Fibroblast of the aortic adventitia (primary cell): Measurements from ENCODE around the gene PCSK2. TPM values are rescaled to one million over a fixed set of nuclear protein-coding genes. Genes with fewer than 3 reads are reported as not detected.

Experiments
- DNase-seq: peaks from one replicate; pipeline ENCODE4 v3.0.0-alpha.2; 2010; ENCODE audit warnings: low read depth
- H3K4me3 ChIP-seq: 2 replicates; pipeline ENCODE4 v1.5.1; 2011; ENCODE audit warnings: low read depth, mild to moderate bottlenecking, control low read depth, low read length, moderate library complexity
- total RNA-seq: library from RNA; depleted of rRNA; stranded (reverse); fragments of >200 nt; gene quantifications from 2 replicates; pipeline ENCODE4 v1.2.3, GENCODE V29; 2012; ENCODE audit warnings: low replicate concordance
- TF ChIP-seq, protein P1 (sequence below): IDR thresholded peaks from 2 replicates; pipeline ENCODE4 v1.5.1; 2011; ENCODE audit warnings: mild to moderate bottlenecking, low read length, control low read depth, inconsistent platforms; ENCODE audit not compliant: insufficient read depth

Gene PCSK2
- total RNA-seq, 1 donor: not detected

DNA sequence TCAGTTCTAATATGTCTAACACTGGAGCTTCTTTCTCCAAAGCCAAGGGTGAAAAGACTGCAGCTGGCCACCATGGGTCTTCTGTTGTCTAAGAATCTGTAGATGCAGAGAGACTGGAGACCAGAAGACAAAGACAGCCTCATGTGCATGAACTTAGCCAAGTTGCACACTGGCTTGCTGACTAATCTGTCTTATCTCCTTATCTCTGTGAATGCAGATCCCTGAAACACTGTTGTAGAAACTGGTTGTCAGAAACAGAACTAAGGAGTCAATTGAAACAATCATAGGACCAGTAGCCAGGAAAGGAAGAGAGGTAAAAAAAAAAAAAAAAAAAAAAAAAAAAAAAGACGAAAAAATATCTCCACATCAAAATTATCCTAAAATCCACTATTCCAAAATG, 194.7 kb downstream of the PCSK2 start:
- TF ChIP-seq, protein P1, sequence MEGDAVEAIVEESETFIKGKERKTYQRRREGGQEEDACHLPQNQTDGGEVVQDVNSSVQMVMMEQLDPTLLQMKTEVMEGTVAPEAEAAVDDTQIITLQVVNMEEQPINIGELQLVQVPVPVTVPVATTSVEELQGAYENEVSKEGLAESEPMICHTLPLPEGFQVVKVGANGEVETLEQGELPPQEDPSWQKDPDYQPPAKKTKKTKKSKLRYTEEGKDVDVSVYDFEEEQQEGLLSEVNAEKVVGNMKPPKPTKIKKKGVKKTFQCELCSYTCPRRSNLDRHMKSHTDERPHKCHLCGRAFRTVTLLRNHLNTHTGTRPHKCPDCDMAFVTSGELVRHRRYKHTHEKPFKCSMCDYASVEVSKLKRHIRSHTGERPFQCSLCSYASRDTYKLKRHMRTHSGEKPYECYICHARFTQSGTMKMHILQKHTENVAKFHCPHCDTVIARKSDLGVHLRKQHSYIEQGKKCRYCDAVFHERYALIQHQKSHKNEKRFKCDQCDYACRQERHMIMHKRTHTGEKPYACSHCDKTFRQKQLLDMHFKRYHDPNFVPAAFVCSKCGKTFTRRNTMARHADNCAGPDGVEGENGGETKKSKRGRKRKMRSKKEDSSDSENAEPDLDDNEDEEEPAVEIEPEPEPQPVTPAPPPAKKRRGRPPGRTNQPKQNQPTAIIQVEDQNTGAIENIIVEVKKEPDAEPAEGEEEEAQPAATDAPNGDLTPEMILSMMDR: no peak
- peak; percentile 20 for DNase-seq
- no peak overlapping the region for H3K4me3 ChIP-seq

DNA sequence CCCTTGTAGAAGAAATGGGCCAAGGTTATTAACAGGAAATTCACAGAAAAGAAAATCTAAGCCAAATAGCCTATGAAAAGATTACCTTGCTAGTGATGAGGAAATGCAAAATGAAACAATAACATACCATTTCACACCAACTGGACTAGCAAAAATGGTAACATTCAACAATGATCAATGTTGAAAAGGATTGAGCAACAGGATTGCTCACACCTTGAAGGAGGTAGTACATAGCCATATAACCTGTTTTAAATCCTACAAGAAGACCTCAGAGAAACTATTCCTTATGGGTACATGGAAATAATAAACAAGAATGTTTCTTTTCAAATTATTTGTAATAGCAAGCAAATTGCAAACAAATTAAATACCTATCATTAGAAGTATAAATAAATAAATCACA, 196.9 kb downstream of the PCSK2 start:
- TF ChIP-seq, protein P1: no peak
- DNase-seq: no peak
- no peak overlapping the region for H3K4me3 ChIP-seq

DNA sequence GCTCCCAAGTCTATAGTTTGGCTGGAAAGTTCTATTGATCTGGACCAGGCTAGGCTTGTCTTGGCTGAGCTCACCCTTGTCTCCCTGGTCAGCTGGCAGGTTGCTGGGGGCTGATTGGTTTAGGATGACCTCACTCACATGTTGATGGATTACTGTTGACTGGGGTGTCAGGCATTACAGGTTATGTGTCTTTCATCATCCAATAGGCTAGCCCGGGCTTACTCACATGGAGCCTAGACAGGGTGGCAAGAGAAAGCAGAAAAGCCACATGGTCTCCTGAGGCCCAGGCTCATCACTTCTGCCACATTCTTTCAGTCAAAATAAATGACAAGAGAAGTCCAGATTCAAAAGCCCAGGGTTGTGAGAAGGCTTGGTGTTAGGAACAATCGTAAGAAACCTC, 200.8 kb downstream of the PCSK2 start:
- no peak overlapping the region for H3K4me3 ChIP-seq
- TF ChIP-seq, protein P1: no peak
- DNase-seq: no peak

DNA sequence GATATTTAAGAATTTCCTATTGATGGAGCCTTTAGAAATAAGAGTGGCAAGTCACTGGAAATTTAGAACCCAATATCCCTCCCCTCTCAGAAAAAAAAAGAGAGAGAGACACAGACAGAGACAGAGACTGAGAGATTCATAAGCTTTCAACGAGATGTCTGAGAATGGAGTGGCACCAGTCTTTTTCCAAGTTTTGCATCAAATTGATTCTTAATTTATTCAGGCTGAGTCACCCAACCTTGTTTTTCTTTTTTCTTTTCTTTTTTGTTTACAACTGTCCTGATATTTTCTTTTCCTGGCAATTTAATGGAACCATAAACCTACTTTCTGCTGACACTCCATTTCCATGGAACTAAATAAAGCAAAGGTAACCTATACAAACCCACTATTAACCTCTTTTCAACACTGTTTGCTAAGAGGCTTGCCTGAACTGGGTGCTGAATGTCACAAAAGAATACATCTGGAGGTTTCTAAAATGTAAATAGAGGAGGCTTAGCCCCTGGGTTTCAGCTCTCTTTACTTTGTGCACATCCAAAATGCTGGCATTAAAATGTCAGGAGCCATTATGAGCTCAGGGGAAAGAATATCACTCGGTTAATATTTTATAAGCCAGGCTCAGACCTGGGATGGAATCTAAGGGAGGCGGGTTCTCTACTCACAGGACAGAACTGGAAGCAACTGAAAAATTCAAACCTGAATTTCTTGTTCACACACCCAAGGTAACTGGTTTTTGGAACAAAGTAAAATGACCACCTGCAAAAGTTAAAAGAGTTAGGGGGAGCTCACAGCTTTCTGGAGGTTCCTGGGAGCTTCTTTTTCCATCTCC, 203.5 kb downstream of the PCSK2 start:
- TF ChIP-seq, protein P1: no peak
- DNase-seq: no peak

DNA sequence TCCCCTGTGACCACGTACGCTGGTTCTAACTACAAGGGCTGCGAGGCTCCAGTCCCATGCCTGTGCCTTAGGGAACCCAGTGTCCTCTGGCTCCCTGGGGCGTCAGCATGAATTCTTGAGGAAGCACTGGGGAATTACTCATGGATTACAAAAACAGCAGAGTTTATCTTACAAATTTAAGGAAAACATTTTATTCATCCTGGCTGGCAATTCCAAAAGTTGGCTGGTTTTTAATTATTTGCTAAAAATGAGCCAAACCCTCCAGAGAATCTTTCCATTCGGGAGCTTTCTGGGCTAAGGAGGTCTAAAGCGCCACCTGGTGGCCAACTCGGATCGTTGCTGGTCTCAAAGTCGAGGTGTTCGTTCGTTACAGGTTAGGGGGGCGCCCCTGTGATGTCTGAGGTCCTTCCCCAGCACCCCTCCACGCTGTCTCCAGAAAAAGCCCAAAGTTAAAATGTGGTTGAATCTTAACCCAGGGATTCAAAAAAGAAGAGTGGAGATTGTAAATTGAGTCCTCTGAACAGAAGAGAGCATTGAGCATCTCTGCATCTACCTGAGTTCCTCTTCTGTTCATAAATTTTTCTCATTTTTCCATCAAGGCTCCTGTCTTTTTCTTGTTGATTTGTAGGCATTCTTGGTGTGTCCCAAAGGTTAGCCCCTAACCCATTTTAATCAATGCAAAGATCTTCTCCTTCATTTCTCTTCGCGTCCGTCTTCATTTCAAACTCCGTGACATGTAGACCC, 205.0 kb downstream of the PCSK2 start:
- no peak overlapping the region for H3K4me3 ChIP-seq
- peak; percentile 66 for DNase-seq
- TF ChIP-seq, protein P1: peak; percentile 87

More for the DNA sequence above, 203.5 kb downstream of the PCSK2 start:
- H3K4me3 ChIP-seq: no peak overlapping the region

DNA sequence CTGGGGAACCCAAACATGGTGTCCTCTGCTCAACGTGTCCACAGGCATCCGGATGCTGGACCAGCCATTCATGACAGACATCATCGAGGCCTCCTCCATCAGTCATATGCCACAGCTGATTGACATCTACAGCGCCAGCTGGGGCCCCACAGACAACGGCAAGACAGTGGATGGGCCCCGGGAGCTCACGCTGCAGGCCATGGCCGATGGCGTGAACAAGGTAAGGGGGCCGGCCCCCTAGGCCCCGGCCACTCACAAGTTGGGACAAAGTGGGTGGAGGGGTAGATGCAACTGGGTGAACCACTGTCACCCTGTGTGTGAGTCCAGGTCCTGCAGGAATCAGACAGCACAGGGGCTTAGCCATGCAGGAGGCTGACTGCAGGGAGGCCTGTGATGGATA, 209.8 kb downstream of the PCSK2 start:
- no peak overlapping the region for H3K4me3 ChIP-seq
- DNase-seq: no peak
- TF ChIP-seq, protein P1: no peak
